K562 (cell line): ENCODE results near the gene HOXC11. TPM values are rescaled to one million over a fixed set of nuclear protein-coding genes. Genes with fewer than 3 reads are reported as not detected.

ENCODE experiments used
- ATAC-seq: fragments of 200-7000 bp; cut with Tn5 transposase; 3 replicates; pipeline ENCODE4 v1.9.1; 2020; ENCODE audit warnings: moderate library complexity
- BruUV-seq: library from RNA; stranded (reverse); fragments of 400-500 nt; replicated peaks from 2 replicates; lab custom pipeline; 2021; lab: Mats Ljungman, UMichigan
- CTCF ChIA-PET: fragments of 300-600 bp; formaldehyde crosslinking; extraction: SDS; loops from one replicate; lab custom pipeline; 2021; ENCODE audit warnings: low intra/inter-chr PET ratio; lab: Yijun Ruan, JAX
- POLR2A ChIA-PET: fragments of 300-600, 350-650 bp; sonication (Branson Sonifier 250); formaldehyde crosslinking; extraction: SDS; loops from one replicate; lab custom pipeline; 2021; ENCODE audit warnings: antibody characterized with exemption, inconsistent platforms; lab: Yijun Ruan, JAX
- DNase-seq, 4 experiments: peaks; one replicate each; pipeline versions ENCODE4 v3.0.0 to v3.0.0-alpha.2; 2011 to 2018; ENCODE audit warnings: low spot score in 3 of 4, mixed read lengths in 3 of 4; ENCODE audit errors: extremely low read depth in 1 of 4
- FAIRE-seq: peaks from 2 replicates; lab custom pipeline; 2011; peaks lifted over from hg19 to GRCh38; lab: Jason Lieb, UNC
- H2AFZ ChIP-seq: 2 replicates; pipeline ENCODE4 v1.6.0; 2011; ENCODE audit warnings: low read depth, low read length, control low read depth, inconsistent platforms
- H3K27ac ChIP-seq: fragments of 200-600 bp; 3 replicates; pipeline ENCODE4 v1.8.0; 2011; ENCODE audit warnings: low read depth, mild to moderate bottlenecking, control low read depth, inconsistent platforms, low read length, moderate library complexity, mixed read lengths; ENCODE audit errors: extremely low read depth
- H3K27me3 ChIP-seq, 2 experiments: fragments of 300-600 bp in 1 of 2; 2 replicates in 1 of 2; 3 replicates in 1 of 2; pipeline versions ENCODE4 v1.6.0 to v1.8.0; 2011; ENCODE audit warnings: inconsistent platforms in 2 of 2, low read length in 2 of 2, mild to moderate bottlenecking in 1 of 2, mixed read lengths in 1 of 2, moderate library complexity in 1 of 2; ENCODE audit not compliant: control insufficient read depth in 2 of 2, insufficient read depth in 2 of 2
- H3K36me3 ChIP-seq: fragments of 300-600 bp; 3 replicates; pipeline ENCODE4 v1.8.0; 2011; ENCODE audit warnings: mild to moderate bottlenecking, low read length, inconsistent platforms; ENCODE audit not compliant: control insufficient read depth, insufficient read depth
- H3K4me1 ChIP-seq, 2 experiments: fragments of 200-600 bp in 1 of 2; replicated peaks in 1 of 2; 2 replicates in 1 of 2; 3 replicates in 1 of 2; pipeline versions ENCODE4 v1.5.1 to v1.8.0; 2011; ENCODE audit warnings: inconsistent platforms in 2 of 2, low read length in 2 of 2, mild to moderate bottlenecking in 1 of 2, mixed read lengths in 1 of 2, moderate library complexity in 1 of 2; ENCODE audit not compliant: control insufficient read depth in 2 of 2, insufficient read depth in 2 of 2
- H3K4me2 ChIP-seq: 2 replicates; pipeline ENCODE4 v1.6.1; 2011; ENCODE audit warnings: low read length, control low read depth, inconsistent platforms, mixed read lengths; ENCODE audit not compliant: insufficient read depth
- H3K4me3 ChIP-seq: fragments of 200-600 bp; sonication (generic), shearing (Covaris generic); 2 replicates; pipeline ENCODE4 v1.5.1; 2016; ENCODE audit warnings: control low read depth, inconsistent platforms
- H3K79me2 ChIP-seq: fragments of 200-600 bp; 3 replicates; pipeline ENCODE4 v1.8.0; 2011; ENCODE audit warnings: low read length, inconsistent platforms; ENCODE audit not compliant: control insufficient read depth, insufficient read depth
- H3K9ac ChIP-seq, 2 experiments: 2 replicates each; pipeline versions ENCODE4 v1.6.0 to v1.6.1; 2011; ENCODE audit warnings: low read depth in 2 of 2, low read length in 2 of 2, control low read depth in 1 of 2, inconsistent platforms in 1 of 2, mild to moderate bottlenecking in 1 of 2, mixed read lengths in 1 of 2; ENCODE audit not compliant: insufficient read depth in 1 of 2
- H3K9me1 ChIP-seq: one replicate; pipeline ENCODE4 v1.6.0; 2011; ENCODE audit warnings: inconsistent platforms, mild to moderate bottlenecking, low read length, moderate library complexity; ENCODE audit not compliant: control insufficient read depth, insufficient read depth
- H3K9me3 ChIP-seq: replicated peaks from 2 replicates; pipeline ENCODE4 v1.5.1; 2011; ENCODE audit warnings: low read depth, low read length, inconsistent platforms; ENCODE audit not compliant: control insufficient read depth, insufficient read depth
- H4K20me1 ChIP-seq: replicated peaks from 2 replicates; pipeline ENCODE4 v1.6.1; 2011; ENCODE audit warnings: low read length, inconsistent platforms, mixed read lengths; ENCODE audit not compliant: control insufficient read depth, insufficient read depth
- FOSL1 ChIP-seq: fragments of 200-800 bp; sonication (Bioruptor generic); conservative IDR thresholded peaks from 2 replicates; pipeline ENCODE4 v1.6.1; 2016; ENCODE audit warnings: missing genetic modification characterization, missing compliant biosample characterization
- HDAC1 ChIP-seq, 2 experiments: fragments of 450-650 bp; IDR thresholded peaks; 2 replicates each; pipeline ENCODE4 v1.6.1; 2016 to 2017; ENCODE audit warnings: inconsistent platforms in 1 of 2, mild to moderate bottlenecking in 1 of 2, moderate library complexity in 1 of 2
- HLTF ChIP-seq: fragments of 450-650 bp; IDR thresholded peaks from 2 replicates; pipeline ENCODE4 v1.6.1; 2016
- NR2C1 ChIP-seq, 2 experiments: fragments of 450-650 bp; IDR thresholded peaks; 2 replicates each; pipeline ENCODE4 v1.6.1; 2017; ENCODE audit warnings: mild to moderate bottlenecking in 2 of 2, antibody characterized with exemption in 1 of 2, inconsistent platforms in 1 of 2, missing compliant biosample characterization in 1 of 2, missing genetic modification characterization in 1 of 2
- PCBP2 ChIP-seq: fragments of 200-400 bp; formaldehyde crosslinking; IDR thresholded peaks from 2 replicates; pipeline ENCODE4 v1.6.1; 2018; ENCODE audit warnings: low read length, low read depth, mild to moderate bottlenecking, moderate library complexity; ENCODE audit not compliant: poor library complexity, severe bottlenecking
- POLR2G ChIP-seq: fragments of 200-400 bp; formaldehyde crosslinking; IDR thresholded peaks from 2 replicates; pipeline ENCODE4 v1.6.1; 2017; ENCODE audit warnings: low read depth, mild to moderate bottlenecking, antibody characterized with exemption, low read length, moderate library complexity
- TAL1 ChIP-seq: fragments of 450-650 bp; IDR thresholded peaks from 2 replicates; pipeline ENCODE4 v1.6.1; 2016; ENCODE audit warnings: mild to moderate bottlenecking
- TOE1 ChIP-seq, 2 experiments: fragments of 450-650 bp in 1 of 2; sonication (generic) in 1 of 2; formaldehyde crosslinking in 1 of 2; IDR thresholded peaks; 2 replicates each; pipeline versions ENCODE4 v1.7.1 to v1.8.0; 2016 to 2022; ENCODE audit warnings: borderline replicate concordance in 2 of 2, mild to moderate bottlenecking in 2 of 2, antibody characterized with exemption in 1 of 2, inconsistent platforms in 1 of 2, low read depth in 1 of 2, missing genetic modification reagents in 1 of 2, moderate library complexity in 1 of 2
- YBX1 ChIP-seq: fragments of 450-650 bp; IDR thresholded peaks from 2 replicates; pipeline ENCODE4 v1.7.1; 2016; ENCODE audit warnings: mild to moderate bottlenecking
- ZBTB1 ChIP-seq: sonication (generic); formaldehyde crosslinking; IDR thresholded peaks from 2 replicates; pipeline ENCODE4 v1.8.1; 2023; ENCODE audit warnings: missing genetic modification reagents, low read depth, mild to moderate bottlenecking, borderline replicate concordance
- ZNF174 ChIP-seq: fragments of 250-450 bp; sonication (Bioruptor Pico); IDR thresholded peaks from 2 replicates; pipeline ENCODE4 v1.4.0; 2020; ENCODE audit warnings: mild to moderate bottlenecking
- ZNF3 ChIP-seq: fragments of 250-450 bp; sonication (Bioruptor Pico); IDR thresholded peaks from 2 replicates; pipeline ENCODE4 v1.5.0; 2021; ENCODE audit warnings: mild to moderate bottlenecking, moderate library complexity
- ZNF347 ChIP-seq: fragments of 450-650 bp; formaldehyde crosslinking; IDR thresholded peaks from 2 replicates; pipeline ENCODE4 v1.4.0; 2020; ENCODE audit warnings: low read depth, mild to moderate bottlenecking, moderate library complexity
- WGBS: fragments of 100-300 bp; shearing (Covaris generic); methylation state at CpG from one replicate; pipeline ENCODE4 v1.1.6; 2016; ENCODE audit warnings: low coverage, mixed read lengths; ENCODE audit not compliant: insufficient coverage; ENCODE audit errors: missing lambda C conversion rate; 5-methylcytosine and 5-hydroxymethylcytosine counted together
- in situ Hi-C: fragments of 300-500 bp; cut with MboI; formaldehyde crosslinking; loops from 4 replicates; pipeline ENCODE4 v1.15.0; 2018; ENCODE audit warnings: inconsistent platforms, mixed read lengths
- intact Hi-C: fragments of 100-400 bp; cut with micrococcal nuclease; formaldehyde crosslinking; loops from 2 replicates; pipeline ENCODE4 v1.14.2; 2022
- polyA plus RNA-seq, 8 experiments: library from polyadenylated mRNA; depleted of rRNA in 4 of 8; stranded (reverse) in 5 of 8; unstranded in 3 of 8; fragments of >200 nt; fragmentation: Nextera tagmentation in 2 of 8; fragmentation: Illumina TruSeq in 1 of 8; extraction: Ambion mirVana in 2 of 8; extraction: Trizol in 1 of 8; gene quantifications; 2 replicates each; pipeline versions ENCODE4 v1.2.1 to v1.2.3, GENCODE V29; 2011 to 2014; ENCODE audit warnings: inconsistent platforms in 1 of 8, missing spikeins in 1 of 8
- total RNA-seq, 7 experiments: library from RNA; depleted of rRNA in 6 of 7; stranded (reverse); fragments of >200 nt in 6 of 7; fragmentation: Illumina TruSeq in 2 of 7; extraction: Trizol in 2 of 7; gene quantifications; 2 replicates each; pipeline versions ENCODE4 v1.2.1 to v1.2.3, GENCODE V29; 2011 to 2021; ENCODE audit warnings: low replicate concordance in 1 of 7
- TF ChIP-seq, protein P1 (sequence below): fragments of 250-450 bp; sonication (Bioruptor Pico); IDR thresholded peaks from 2 replicates; pipeline ENCODE4 v1.4.0; 2020; ENCODE audit warnings: mild to moderate bottlenecking, moderate library complexity, borderline replicate concordance
- TF ChIP-seq, protein P2 (sequence below): fragments of 150-350 bp; IDR thresholded peaks from 2 replicates; pipeline ENCODE4 v1.6.1; 2014; ENCODE audit warnings: low read depth, mild to moderate bottlenecking, low read length, borderline replicate concordance

Gene HOXC11
- total and polyA plus RNA-seq, 9 of the 15 experiments (the other 6 are each of a cell fraction or from before 2014, with no cell fraction given): not detected

DNA sequence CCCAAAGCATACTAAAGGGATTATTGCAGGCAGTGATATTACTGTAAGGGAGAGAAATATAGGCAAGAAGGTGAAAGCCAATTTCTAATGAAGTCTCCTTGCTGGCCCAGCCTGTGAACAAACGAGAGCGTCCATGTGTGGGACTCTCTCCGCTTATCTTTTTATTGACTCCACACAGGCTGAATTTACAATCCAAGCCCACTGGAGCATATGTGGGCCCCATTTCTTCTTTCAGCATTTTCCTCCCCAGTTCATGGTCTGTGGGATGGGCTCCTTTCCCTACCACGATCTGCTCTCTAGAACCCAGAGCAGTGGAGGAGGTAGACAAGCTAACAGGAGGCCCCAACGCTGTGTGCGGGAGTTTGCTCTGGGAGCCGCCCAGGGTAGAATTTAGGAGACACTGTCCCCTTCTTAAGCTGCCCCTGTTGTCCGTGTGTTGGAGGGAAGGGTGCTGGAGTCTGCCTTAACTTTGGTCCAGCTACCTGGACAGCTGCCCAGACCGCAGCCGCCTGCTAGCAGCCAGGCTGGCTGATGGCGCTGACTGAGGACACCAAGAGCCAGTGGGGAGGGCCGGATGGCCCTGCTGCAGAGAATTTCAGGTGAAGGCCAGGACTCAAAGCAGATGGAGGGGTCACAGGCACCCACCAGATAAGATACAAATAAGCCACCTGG, 3.2 kb upstream of the HOXC11 start:
- H3K4me2 ChIP-seq: no peak overlapping the region
- H3K36me3 ChIP-seq: no peaks in the 10 kb centered on the region
- 8% methylated on average over 11 of the region's 12 CpGs for WGBS
- no TSS peak for BruUV-seq
- TF ChIP-seq, protein P1, sequence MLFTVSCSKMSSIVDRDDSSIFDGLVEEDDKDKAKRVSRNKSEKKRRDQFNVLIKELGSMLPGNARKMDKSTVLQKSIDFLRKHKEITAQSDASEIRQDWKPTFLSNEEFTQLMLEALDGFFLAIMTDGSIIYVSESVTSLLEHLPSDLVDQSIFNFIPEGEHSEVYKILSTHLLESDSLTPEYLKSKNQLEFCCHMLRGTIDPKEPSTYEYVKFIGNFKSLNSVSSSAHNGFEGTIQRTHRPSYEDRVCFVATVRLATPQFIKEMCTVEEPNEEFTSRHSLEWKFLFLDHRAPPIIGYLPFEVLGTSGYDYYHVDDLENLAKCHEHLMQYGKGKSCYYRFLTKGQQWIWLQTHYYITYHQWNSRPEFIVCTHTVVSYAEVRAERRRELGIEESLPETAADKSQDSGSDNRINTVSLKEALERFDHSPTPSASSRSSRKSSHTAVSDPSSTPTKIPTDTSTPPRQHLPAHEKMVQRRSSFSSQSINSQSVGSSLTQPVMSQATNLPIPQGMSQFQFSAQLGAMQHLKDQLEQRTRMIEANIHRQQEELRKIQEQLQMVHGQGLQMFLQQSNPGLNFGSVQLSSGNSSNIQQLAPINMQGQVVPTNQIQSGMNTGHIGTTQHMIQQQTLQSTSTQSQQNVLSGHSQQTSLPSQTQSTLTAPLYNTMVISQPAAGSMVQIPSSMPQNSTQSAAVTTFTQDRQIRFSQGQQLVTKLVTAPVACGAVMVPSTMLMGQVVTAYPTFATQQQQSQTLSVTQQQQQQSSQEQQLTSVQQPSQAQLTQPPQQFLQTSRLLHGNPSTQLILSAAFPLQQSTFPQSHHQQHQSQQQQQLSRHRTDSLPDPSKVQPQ: no peak
- TF ChIP-seq ZNF3 (no peak), FOSL1 (tag) (no peak), NR2C1 (IDR thresholded peaks at IDR 0.05) (no peak), NR2C1 (tag; IDR thresholded peaks at IDR 0.05) (no peak), TOE1 (IDR thresholded peaks at IDR 0.05; ENCODE audit: borderline replicate concordance) (no peak), TOE1 (CRISPR knock-in tag; IDR thresholded peaks at IDR 0.05; ENCODE audit: borderline replicate concordance, low read depth) (no peak), YBX1 (no peak), ZBTB1 (no peak), TAL1 (no peak), ZNF174 (CRISPR knock-in tag) (no peak), PCBP2 (no peak), HDAC1 (IDR thresholded peaks at IDR 0.05) (no peak), ZNF347 (CRISPR knock-in tag) (no peak), POLR2G (no peak), HLTF (no peak)
- TF ChIP-seq, protein P2, sequence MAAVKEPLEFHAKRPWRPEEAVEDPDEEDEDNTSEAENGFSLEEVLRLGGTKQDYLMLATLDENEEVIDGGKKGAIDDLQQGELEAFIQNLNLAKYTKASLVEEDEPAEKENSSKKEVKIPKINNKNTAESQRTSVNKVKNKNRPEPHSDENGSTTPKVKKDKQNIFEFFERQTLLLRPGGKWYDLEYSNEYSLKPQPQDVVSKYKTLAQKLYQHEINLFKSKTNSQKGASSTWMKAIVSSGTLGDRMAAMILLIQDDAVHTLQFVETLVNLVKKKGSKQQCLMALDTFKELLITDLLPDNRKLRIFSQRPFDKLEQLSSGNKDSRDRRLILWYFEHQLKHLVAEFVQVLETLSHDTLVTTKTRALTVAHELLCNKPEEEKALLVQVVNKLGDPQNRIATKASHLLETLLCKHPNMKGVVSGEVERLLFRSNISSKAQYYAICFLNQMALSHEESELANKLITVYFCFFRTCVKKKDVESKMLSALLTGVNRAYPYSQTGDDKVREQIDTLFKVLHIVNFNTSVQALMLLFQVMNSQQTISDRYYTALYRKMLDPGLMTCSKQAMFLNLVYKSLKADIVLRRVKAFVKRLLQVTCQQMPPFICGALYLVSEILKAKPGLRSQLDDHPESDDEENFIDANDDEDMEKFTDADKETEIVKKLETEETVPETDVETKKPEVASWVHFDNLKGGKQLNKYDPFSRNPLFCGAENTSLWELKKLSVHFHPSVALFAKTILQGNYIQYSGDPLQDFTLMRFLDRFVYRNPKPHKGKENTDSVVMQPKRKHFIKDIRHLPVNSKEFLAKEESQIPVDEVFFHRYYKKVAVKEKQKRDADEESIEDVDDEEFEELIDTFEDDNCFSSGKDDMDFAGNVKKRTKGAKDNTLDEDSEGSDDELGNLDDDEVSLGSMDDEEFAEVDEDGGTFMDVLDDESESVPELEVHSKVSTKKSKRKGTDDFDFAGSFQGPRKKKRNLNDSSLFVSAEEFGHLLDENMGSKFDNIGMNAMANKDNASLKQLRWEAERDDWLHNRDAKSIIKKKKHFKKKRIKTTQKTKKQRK: no peak
- peaks cover 0 to 20% of the 10 kb centered on the region in 2 experiments; a peak in 3 of 5 replicates for H3K4me1 ChIP-seq
- H3K9ac ChIP-seq: no peak overlapping the region
- H3K79me2 ChIP-seq: no peaks in the 10 kb centered on the region
- peaks cover 75 to 94% of the 10 kb centered on the region in 2 experiments for H3K27me3 ChIP-seq
- CTCF ChIA-PET: no interaction called here
- no peak overlapping the region for H2AFZ ChIP-seq
- no peaks in the 10 kb centered on the region for H3K9me3 ChIP-seq
- POLR2A ChIA-PET: interaction anchor here (0.5 to 0.7 kb wide), 2 partner anchors 18 to 247 kb away, joined by 3 read pairs; no protein-coding TSS in a partner anchor
- in situ Hi-C loops: no loop called here
- DNase-seq: no peak
- H3K4me3 ChIP-seq: no peak overlapping the region
- H3K9me1 ChIP-seq: no peaks in the 10 kb centered on the region
- peaks cover 5% of the 10 kb centered on the region for H4K20me1 ChIP-seq
- FAIRE-seq: no peak
- ATAC-seq: no peak
- intact Hi-C loops: no loop called here
- H3K27ac ChIP-seq: no peak overlapping the region
